NCI-H2029 treated with DMSO at 0.1 percent for 48 hours (cell line): ENCODE data around the gene OSBPL1A.

Experiments used
- DNase-seq: peaks from one replicate; lab custom pipeline; 2025; lab: John Stamatoyannopoulos, UW

The OSBPL1A gene

DNA sequence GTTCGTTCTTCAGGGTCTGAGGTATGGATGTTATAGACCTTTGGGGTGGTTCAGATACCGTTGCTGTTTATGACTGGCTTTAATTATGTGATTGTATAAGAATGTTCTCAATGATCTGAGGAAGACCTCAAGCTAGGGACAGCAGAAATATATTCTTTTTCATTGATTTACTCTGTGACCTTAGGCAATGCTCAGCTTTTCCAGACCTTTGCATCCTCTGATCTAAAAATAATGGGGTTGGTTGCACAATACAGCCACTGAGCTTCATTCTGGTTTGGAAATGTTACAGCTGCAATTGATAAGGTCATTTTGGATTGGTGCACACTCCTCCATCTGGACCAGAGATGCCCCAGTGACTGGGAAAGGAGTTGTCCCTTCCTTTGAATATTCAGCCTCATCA lies 276.0 kb downstream of the OSBPL1A start:
- DNase-seq: no peak

DNA sequence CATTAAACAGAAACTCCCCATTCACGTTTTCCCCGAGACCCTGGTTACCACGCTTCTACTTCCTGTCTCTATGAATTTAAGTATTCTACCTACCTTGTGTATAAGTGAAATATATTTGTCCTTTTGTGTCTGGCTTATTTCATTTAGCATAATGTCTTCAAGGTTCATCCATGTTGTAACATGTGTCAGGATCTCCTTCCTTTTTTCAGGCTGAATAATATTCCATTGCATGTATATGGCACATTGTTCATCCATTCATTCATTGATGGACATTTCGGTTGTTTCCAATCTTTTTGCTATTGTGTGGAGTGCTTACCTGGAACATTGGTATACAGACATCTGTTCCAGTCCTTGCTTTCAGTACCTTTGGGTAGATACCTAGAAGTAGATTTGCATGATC lies 276.9 kb downstream of the OSBPL1A start:
- DNase-seq: no peak

DNA sequence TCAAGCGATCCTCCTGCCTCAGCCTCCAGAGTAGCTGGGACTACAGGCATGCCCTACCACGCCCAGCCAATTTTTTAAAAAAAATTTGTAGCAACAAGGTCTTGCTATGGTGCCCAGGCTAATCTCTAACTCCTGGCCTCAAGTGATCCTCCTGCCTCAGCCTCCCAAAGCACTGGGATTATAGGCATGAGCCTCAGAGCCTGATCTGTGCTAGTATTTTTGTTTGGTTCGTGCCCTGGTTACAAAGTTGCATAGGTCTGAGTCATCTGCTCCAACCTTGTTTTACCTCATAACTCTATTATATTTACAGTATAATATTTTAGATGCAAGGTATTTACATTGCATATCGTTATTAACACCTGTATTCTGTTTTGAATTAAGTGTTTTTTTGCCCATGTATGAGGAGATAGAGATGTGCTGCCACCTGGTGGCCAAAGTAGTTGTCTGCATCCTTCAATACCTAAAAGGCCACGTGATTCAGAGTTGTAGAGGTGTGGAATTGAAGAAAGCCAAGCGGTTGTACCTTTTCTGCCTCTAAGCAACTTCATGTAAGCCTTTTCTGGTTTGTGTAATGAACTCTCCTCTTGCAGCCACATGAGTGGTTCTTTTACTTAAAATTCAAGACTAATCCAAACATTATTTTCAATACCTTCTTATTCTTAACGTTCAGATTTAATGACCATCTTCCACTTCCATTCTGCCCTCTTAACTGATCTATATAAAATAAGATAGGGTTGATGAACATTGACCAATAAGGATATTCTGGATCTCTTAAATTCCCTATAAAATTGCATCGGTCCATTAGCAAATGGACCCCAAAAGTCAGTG lies 278.7 kb downstream of the OSBPL1A start:
- DNase-seq: peak; percentile 71

GRCh38 chr18:24115628-24116027 lies 282.0 kb downstream of the OSBPL1A start:
- DNase-seq: no peak

- DNase-seq: no peak
These were observed 282.6 kb downstream of the OSBPL1A start for GRCh38 chr18:24114924-24115549.

- no peak for DNase-seq
These were observed 284.6 kb downstream of the OSBPL1A start for GRCh38 chr18:24112874-24113615.

DNA sequence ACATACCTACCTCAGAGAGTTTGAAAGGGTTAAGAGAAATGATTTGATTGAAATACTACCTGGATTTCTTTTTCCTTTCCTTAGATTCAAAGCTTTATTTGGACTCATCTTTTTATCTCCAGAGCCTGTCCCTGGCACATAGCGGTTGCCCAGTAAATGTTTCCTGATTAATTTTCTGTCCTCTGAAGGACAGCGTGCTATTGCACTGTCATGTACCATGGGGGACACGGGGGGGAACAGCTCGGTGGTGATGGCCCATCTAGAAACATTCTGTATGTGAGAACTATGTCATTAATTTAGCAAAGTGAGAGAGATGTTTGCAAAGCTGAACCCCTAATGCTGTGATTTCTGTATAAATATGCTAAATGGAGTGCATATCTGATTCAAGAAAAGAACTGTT lies 285.2 kb downstream of the OSBPL1A start:
- no peak for DNase-seq
